Erythroblast (primary cell): ENCODE results near the gene SLC7A14.

Experiments
- DNase-seq, 2 experiments: peaks; one replicate each; lab custom pipeline; 2025; lab: John Stamatoyannopoulos, UW
- GATA1 ChIP-seq: IDR thresholded peaks from 2 replicates; pipeline ENCODE4 v1.6.1; 2011; ENCODE audit warnings: low read depth, mild to moderate bottlenecking, control low read depth, low read length, moderate library complexity
- POLR2A ChIP-seq: IDR thresholded peaks from 2 replicates; pipeline ENCODE4 v1.6.1; 2011; ENCODE audit warnings: mild to moderate bottlenecking, low read length

The SLC7A14 gene

GRCh38 chr3:170542704-170543103 is 43.2 kb downstream of the SLC7A14 start:
- TF ChIP-seq POLR2A (no peak), GATA1 (no peak)
- DNase-seq, result no peak

GRCh38 chr3:170539897-170540296 is 46.0 kb downstream of the SLC7A14 start:
- TF ChIP-seq POLR2A (no peak), GATA1 (no peak)

DNA sequence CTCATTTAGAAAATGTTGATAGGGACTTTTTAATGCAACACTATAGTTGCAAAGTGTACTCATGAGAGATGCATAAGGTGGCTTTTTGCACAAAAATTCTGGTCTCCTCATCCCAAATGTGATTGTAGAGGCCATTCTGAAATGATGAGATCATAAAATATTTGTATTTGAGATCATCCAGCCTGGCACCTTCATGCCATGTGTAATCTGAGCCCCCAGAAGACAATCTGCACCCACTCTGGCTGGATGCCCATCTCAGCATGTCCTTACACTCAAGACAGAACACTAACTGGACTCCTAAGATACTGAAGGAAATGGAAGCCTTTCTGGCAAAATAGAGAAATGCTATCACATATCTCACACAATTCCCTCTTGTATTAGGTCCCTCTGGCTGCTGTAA is 49.2 kb downstream of the SLC7A14 start:
- TF ChIP-seq GATA1 (no peak), POLR2A (no peak)
- no peak for DNase-seq

More at GRCh38 chr3:170539897-170540296, 46.0 kb downstream of the SLC7A14 start:
- DNase-seq, result no peak

DNA sequence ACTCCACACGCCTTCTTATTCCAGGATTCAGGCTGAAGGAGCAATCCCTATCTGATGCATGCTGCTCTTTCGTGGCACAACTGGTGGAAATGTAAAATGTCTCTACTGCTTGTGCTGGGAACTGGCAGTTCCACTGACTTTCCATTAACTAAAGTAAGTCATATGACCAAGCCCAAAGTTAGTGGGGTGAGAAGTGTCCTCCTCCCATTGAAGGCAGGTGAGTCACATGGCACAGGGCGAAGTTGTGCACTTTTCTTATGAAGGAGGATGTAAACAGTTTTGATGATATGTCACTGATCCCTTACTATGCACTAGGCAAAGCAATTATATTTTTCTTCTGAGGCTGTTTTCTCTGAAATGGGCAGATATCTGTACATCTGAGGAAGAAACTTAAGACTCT is 51.6 kb downstream of the SLC7A14 start:
- no peak for DNase-seq
- TF ChIP-seq POLR2A (no peak), GATA1 (no peak)

GRCh38 chr3:170532573-170532972 is 53.3 kb downstream of the SLC7A14 start:
- TF ChIP-seq GATA1, result no peak
- no peak for TF ChIP-seq POLR2A

GRCh38 chr3:170531657-170532335 is 54.1 kb downstream of the SLC7A14 start:
- no peak for DNase-seq
- TF ChIP-seq POLR2A, result no peak
- no peak for TF ChIP-seq GATA1

More at GRCh38 chr3:170532573-170532972, 53.3 kb downstream of the SLC7A14 start:
- peak; percentile 8 to 36 for DNase-seq

- no peak for TF ChIP-seq GATA1
- no peak for TF ChIP-seq POLR2A
- DNase-seq, result no peak
Measured at GRCh38 chr3:170531054-170531453, 54.8 kb downstream of the SLC7A14 start.

GRCh38 chr3:170529912-170530311 is 56.0 kb downstream of the SLC7A14 start:
- TF ChIP-seq GATA1 (no peak), POLR2A (no peak)
- DNase-seq, result no peak

DNA sequence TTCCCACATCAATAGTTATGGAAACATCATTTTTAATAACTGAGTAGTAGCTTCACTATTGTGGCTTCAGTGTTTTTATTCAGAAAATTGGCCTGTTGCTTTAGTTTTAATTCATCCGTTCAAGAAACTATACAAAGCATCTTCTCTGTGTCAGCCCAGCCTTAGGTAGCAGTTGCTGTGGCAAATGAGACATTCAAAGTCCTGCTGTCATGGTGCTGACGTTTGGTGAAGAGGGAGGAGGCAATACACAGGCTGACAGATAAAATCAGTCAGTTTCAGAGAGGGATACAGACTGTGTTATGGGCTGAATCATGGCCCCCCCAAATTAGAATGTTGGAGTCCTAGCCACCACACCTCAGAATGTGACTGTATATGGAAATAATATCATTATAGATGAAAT is 56.5 kb downstream of the SLC7A14 start:
- DNase-seq, result no peak
- TF ChIP-seq GATA1 (no peak), POLR2A (no peak)

- no peak for TF ChIP-seq GATA1
- no peak for TF ChIP-seq POLR2A
- DNase-seq, result no peak
Measured at GRCh38 chr3:170528726-170529125, 57.1 kb downstream of the SLC7A14 start.

- TF ChIP-seq POLR2A (no peak), GATA1 (no peak)
Measured at GRCh38 chr3:170524073-170524472, 61.8 kb downstream of the SLC7A14 start.

DNA sequence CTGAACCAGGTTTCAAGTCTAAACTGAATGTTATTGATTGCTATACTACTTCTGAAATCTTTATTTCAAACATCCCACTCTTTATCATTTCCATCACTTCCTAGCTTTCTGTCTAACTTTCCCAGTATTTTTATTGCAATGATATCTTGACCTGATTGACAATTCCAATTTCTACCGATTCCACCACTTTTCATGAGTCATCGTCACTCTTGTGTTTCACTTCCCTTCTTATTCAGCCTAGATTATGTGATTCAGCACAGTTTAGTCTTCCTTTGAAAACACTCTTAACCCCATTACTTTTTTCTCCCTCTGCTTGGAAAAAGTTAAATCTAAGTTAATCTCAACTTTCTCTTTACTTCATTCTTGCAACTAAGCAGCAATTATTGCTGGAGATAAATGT is 62.6 kb downstream of the SLC7A14 start:
- no peak for DNase-seq
- TF ChIP-seq POLR2A, result no peak
- TF ChIP-seq GATA1, result no peak

More at GRCh38 chr3:170524073-170524472, 61.8 kb downstream of the SLC7A14 start:
- DNase-seq, result no peak

- TF ChIP-seq GATA1 (no peak), POLR2A (no peak)
- DNase-seq, result no peak
Measured at GRCh38 chr3:170522201-170522600, 63.7 kb downstream of the SLC7A14 start.

DNA sequence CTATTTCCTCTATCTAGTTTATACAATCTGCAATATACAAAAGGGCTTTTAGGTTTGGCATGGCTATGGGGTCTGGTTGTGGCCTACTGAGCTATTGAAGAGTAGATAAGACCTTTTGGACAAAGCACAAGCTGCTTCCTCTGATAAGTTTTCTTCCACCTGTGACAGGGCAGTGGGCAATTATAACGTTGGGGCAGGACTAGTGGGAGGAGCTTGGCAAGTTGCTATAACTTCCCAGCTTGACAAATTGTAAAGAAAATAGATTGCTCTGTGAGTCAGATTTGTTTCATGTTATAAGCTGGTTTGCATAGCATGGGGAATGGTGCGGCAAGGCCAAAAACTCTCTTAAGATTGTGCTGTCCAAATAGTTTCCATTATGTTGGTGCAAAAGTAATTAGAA is 64.9 kb downstream of the SLC7A14 start:
- peak; percentile 47 to 85 for DNase-seq
- no peak for TF ChIP-seq POLR2A
- TF ChIP-seq GATA1, result no peak
